MG63 (cell line): ENCODE data around the gene MAP7D1. TPM values are rescaled to one million over a fixed set of nuclear protein-coding genes. Genes with fewer than 3 reads are reported as not detected.
"Not testable (repeated sequence)": the region's sequence is repeated elsewhere in the genome, so short reads cannot be mapped to it uniquely, and the experiment has no call there.

Experiments
- DNase-seq: peaks from one replicate; pipeline ENCODE4 v3.0.0-alpha.2; 2020
- H3K27me3 ChIP-seq: fragments of 250-450 bp; sonication (Bioruptor Pico); 2 replicates; pipeline ENCODE4 v1.5.1; 2020; ENCODE audit warnings: mild to moderate bottlenecking, moderate library complexity
- H3K36me3 ChIP-seq: fragments of 250-450 bp; sonication (Bioruptor Pico); 2 replicates; pipeline ENCODE4 v1.5.1; 2020; ENCODE audit warnings: mild to moderate bottlenecking, moderate library complexity
- H3K4me3 ChIP-seq: fragments of 250-450 bp; sonication (Bioruptor Pico); 2 replicates; pipeline ENCODE4 v1.5.1; 2020; ENCODE audit warnings: mild to moderate bottlenecking, moderate library complexity
- H3K9me3 ChIP-seq: fragments of 250-450 bp; sonication (Bioruptor Pico); 2 replicates; pipeline ENCODE4 v1.5.1; 2020; ENCODE audit warnings: mild to moderate bottlenecking, moderate library complexity
- total RNA-seq: library from RNA; depleted of rRNA; stranded (reverse); fragments of >200 nt; shearing (Covaris generic); gene quantifications from 2 replicates; pipeline ENCODE4 v1.2.3, GENCODE V29; 2014; ENCODE audit warnings: low replicate concordance; rRNA removed

Gene MAP7D1
- total RNA-seq, 1 experiment from 2014 or later, result 154 TPM

DNA sequence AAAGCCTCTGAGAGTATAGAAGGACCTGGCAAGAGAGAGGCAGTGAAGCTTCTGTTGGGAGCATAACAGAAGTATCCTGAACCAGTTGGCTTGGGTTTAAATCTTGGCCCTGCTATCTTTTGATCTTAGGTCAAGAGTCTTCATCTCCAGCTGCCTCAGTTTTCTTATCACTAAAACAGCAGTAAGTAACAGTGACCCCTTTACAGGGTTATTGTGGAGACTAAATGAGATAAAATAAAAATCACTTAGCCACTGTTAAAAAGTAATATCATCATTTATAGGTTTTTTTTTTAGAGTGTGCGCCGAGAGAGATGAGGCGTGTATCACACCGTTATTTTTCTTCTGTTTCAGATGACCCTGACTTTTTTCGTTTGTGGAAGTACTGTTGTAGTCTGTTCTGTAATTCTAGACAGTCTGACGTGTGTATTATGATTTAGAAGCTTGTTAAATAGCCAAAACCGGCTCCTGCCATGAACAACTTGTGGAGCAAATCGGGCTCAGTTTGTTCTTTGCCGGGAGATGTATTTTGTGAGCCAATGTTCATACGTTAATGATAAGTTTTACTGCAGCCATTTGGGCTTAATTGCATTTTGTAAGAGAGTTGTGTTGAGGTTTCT, 69.4 kb downstream of the MAP7D1 start:
- no peak for DNase-seq
- no peaks in the 10 kb centered on the region for H3K9me3 ChIP-seq
- peaks cover 38% of the 10 kb centered on the region for H3K36me3 ChIP-seq
- no peaks in the 10 kb centered on the region for H3K27me3 ChIP-seq
- H3K4me3 ChIP-seq, result peak overlapping the region; percentile 76

DNA sequence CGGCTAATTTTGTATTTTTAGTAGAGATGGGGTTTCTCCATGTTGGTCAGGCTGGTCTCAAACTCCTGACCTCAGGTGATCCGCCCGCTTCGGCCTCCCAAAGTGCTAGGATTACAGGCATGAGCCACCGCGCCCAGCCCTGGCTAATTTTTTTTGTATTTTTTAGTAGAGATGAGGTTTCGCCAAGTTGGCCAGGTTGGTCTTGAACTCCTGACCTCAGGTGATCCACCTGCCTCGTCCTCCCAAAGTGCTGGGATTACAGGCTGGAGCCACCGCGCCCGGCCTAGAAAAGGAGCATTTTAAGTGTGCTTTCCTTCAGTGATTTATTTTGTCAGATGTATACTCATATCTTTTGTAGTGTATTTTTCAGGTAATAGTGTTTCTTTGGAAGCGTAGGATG, 74.3 kb downstream of the MAP7D1 start:
- H3K27me3 ChIP-seq, DNase-seq, H3K4me3 ChIP-seq, H3K9me3 ChIP-seq: not testable (repeated sequence)
- H3K36me3 ChIP-seq, result peaks cover 77% of the 10 kb centered on the region

Other genes with a start within 250 kb of the MAP7D1 start
- 4.3 and 31.5 TPM in 2 replicates for gene AGO3, start 225.1 kb upstream of the MAP7D1 start, total RNA-seq
- not detected in 2 replicates for gene TEKT2, start 72.1 kb upstream of the MAP7D1 start, total RNA-seq
- 64.5 and 65.4 TPM in 2 replicates for gene ADPRS, start 67.3 kb upstream of the MAP7D1 start, total RNA-seq
- gene COL8A2, start 30.9 kb upstream of the MAP7D1 start, total RNA-seq, result 0.99 and 1.4 TPM in 2 replicates
- 158 and 194 TPM in 2 replicates for gene TRAPPC3, start 6.7 kb upstream of the MAP7D1 start, total RNA-seq
- 77.6 and 84.6 TPM in 2 replicates for gene THRAP3, start 68.3 kb downstream of the MAP7D1 start, total RNA-seq
- gene SH3D21, start 150.2 kb downstream of the MAP7D1 start, total RNA-seq, result 0.03 TPM in 1 of 2 replicates, not detected in the other
- 1.9 and 7.0 TPM in 2 replicates for gene EVA1B, start 167.5 kb downstream of the MAP7D1 start, total RNA-seq
- 10.0 and 13.2 TPM in 2 replicates for gene STK40, start 229.8 kb downstream of the MAP7D1 start, total RNA-seq
- gene LSM10, start 241.7 kb downstream of the MAP7D1 start, total RNA-seq, result 32.0 and 53.7 TPM in 2 replicates